Smooth muscle cell (in vitro differentiated cells): Measurements from ENCODE around the gene CCDC12. TPM values are rescaled to one million over a fixed set of nuclear protein-coding genes. Genes with fewer than 3 reads are reported as not detected.

Source experiments
- DNase-seq: peaks from one replicate; lab custom pipeline; 2025; ENCODE audit not compliant: unreplicated experiment; lab: John Stamatoyannopoulos, UW
- H2AFZ ChIP-seq: fragments of 200-600 bp; sonication (generic); 2 replicates; pipeline ENCODE4 v1.6.0; 2016; ENCODE audit warnings: antibody characterized with exemption, low read depth, mild to moderate bottlenecking
- H3F3A ChIP-seq: fragments of 200-600 bp; sonication (generic); 2 replicates; pipeline ENCODE4 v1.6.0; 2017; ENCODE audit warnings: antibody characterized with exemption, low read depth
- H3K27ac ChIP-seq: fragments of 200-600 bp; sonication (generic); 2 replicates; pipeline ENCODE4 v1.5.1; 2016; ENCODE audit warnings: low read depth, mild to moderate bottlenecking
- H3K27me3 ChIP-seq: fragments of 200-600 bp; sonication (generic); 2 replicates; pipeline ENCODE4 v1.6.1; 2016; ENCODE audit warnings: low read depth, mild to moderate bottlenecking
- H3K36me3 ChIP-seq: fragments of 200-600 bp; sonication (generic); 2 replicates; pipeline ENCODE4 v1.5.1; 2016; ENCODE audit warnings: low read depth
- H3K4me1 ChIP-seq: fragments of 200-600 bp; sonication (generic); 2 replicates; pipeline ENCODE4 v1.5.1; 2016; ENCODE audit warnings: low read depth
- H3K4me2 ChIP-seq: fragments of 200-600 bp; sonication (generic); 2 replicates; pipeline ENCODE4 v1.6.0; 2016; ENCODE audit warnings: mild to moderate bottlenecking
- H3K4me3 ChIP-seq: fragments of 200-600 bp; sonication (generic); 2 replicates; pipeline ENCODE4 v1.5.1; 2016; ENCODE audit warnings: mild to moderate bottlenecking
- H3K79me2 ChIP-seq: fragments of 200-600 bp; sonication (generic); 2 replicates; pipeline ENCODE4 v1.6.0; 2016; ENCODE audit warnings: low read depth, mild to moderate bottlenecking
- H3K9ac ChIP-seq: fragments of 200-600 bp; sonication (generic); 2 replicates; pipeline ENCODE4 v1.6.0; 2016; ENCODE audit warnings: low read depth
- H3K9me3 ChIP-seq: fragments of 200-600 bp; sonication (generic); replicated peaks from 2 replicates; pipeline ENCODE4 v1.5.1; 2016; ENCODE audit warnings: low read depth
- H4K20me1 ChIP-seq: fragments of 200-600 bp; sonication (generic); 2 replicates; pipeline ENCODE4 v1.6.0; 2016; ENCODE audit warnings: low read depth
- CTCF ChIP-seq: fragments of 200-600 bp; sonication (generic); IDR thresholded peaks from 2 replicates; pipeline ENCODE4 v1.5.1; 2017; ENCODE audit warnings: borderline replicate concordance, mild to moderate bottlenecking, antibody characterized with exemption; ENCODE audit not compliant: insufficient read depth, poor library complexity, severe bottlenecking
- WGBS: methylation state at CpG from one replicate; pipeline ENCODE4 v1.1.7; 2016; ENCODE audit warnings: low lambda C conversion rate; 5-methylcytosine and 5-hydroxymethylcytosine counted together
- polyA plus RNA-seq: library from polyadenylated mRNA; unstranded; fragments of >200 nt; fragmentation: Nextera tagmentation; extraction: Ambion mirVana; gene quantifications from 2 replicates; pipeline ENCODE4 v1.2.1, GENCODE V29; 2016
- total RNA-seq: library from RNA; depleted of rRNA; stranded (reverse); fragments of >200 nt; gene quantifications from 2 replicates; pipeline ENCODE4 v1.2.3, GENCODE V29; 2014

The CCDC12 gene
- total and polyA plus RNA-seq, 2 experiments from 2014 or later = 23.9 to 52.4 TPM

- Histone ChIP-seq H3K9ac (no peak overlapping the region), H3K9me3 (no peaks in the 10 kb centered on the region), H3K27me3 (no peaks in the 10 kb centered on the region), H3F3A (no peaks in the 10 kb centered on the region), H3K4me1 (peaks cover 3% of the 10 kb centered on the region), H3K36me3 (no peaks in the 10 kb centered on the region), H4K20me1 (no peaks in the 10 kb centered on the region), H3K27ac (no peak overlapping the region), H3K4me2 (no peak overlapping the region), H3K79me2 (no peaks in the 10 kb centered on the region), H2AFZ (no peak overlapping the region), H3K4me3 (no peak overlapping the region)
- no peak for DNase-seq
- WGBS = 76% methylated on average over 8 of the region's 16 CpGs
- TF ChIP-seq CTCF = no peak
Observed at GRCh38 chr3:46987743-46988401, 11.3 kb upstream of the CCDC12 start.

- no peaks in the 10 kb centered on the region for H3K79me2 ChIP-seq
- WGBS = 67% methylated on average over 9 of the region's 9 CpGs
- H3K27ac ChIP-seq = no peak overlapping the region
- H3K9ac ChIP-seq = no peak overlapping the region
- no peak for DNase-seq
- no peak for TF ChIP-seq CTCF
- no peak overlapping the region for H2AFZ ChIP-seq
- H3F3A ChIP-seq = no peaks in the 10 kb centered on the region
- H3K4me3 ChIP-seq = no peak overlapping the region
- H3K4me1 ChIP-seq = peaks cover 3% of the 10 kb centered on the region
- no peaks in the 10 kb centered on the region for H3K36me3 ChIP-seq
- H3K4me2 ChIP-seq = no peak overlapping the region
- no peaks in the 10 kb centered on the region for H3K27me3 ChIP-seq
- no peaks in the 10 kb centered on the region for H4K20me1 ChIP-seq
- H3K9me3 ChIP-seq = no peaks in the 10 kb centered on the region
Observed at GRCh38 chr3:46987319-46987742, 10.8 kb upstream of the CCDC12 start.

GRCh38 chr3:46986782-46987310, 10.3 kb upstream of the CCDC12 start:
- no peaks in the 10 kb centered on the region for H4K20me1 ChIP-seq
- no peaks in the 10 kb centered on the region for H3K9me3 ChIP-seq
- H3K4me1 ChIP-seq = peaks cover 3% of the 10 kb centered on the region
- no peak overlapping the region for H3K4me2 ChIP-seq
- H3K27me3 ChIP-seq = no peaks in the 10 kb centered on the region
- no peak for TF ChIP-seq CTCF
- no peak overlapping the region for H2AFZ ChIP-seq
- H3K4me3 ChIP-seq = no peak overlapping the region
- no peak overlapping the region for H3K9ac ChIP-seq
- no peak for DNase-seq
- H3K36me3 ChIP-seq = no peaks in the 10 kb centered on the region
- H3K27ac ChIP-seq = no peak overlapping the region
- H3K79me2 ChIP-seq = no peaks in the 10 kb centered on the region
- 86% methylated on average over 3 of the region's 3 CpGs for WGBS
- no peaks in the 10 kb centered on the region for H3F3A ChIP-seq
